Liver (tissue), 9 donors: ENCODE data around the gene DLGAP4. TPM values are rescaled to one million over a fixed set of nuclear protein-coding genes. Genes with fewer than 3 reads are reported as not detected.

Experiments used
- DNase-seq: peaks from one replicate; pipeline ENCODE4 v3.0.0-alpha.2; 2017; ENCODE audit warnings: low spot score
- H3K27ac ChIP-seq, 2 donors: one replicate each; pipeline ENCODE4 v1.7.0; 2013; ENCODE audit warnings: inconsistent platforms in 2 of 2, low read length in 2 of 2, control low read depth in 1 of 2, low read depth in 1 of 2, mild to moderate bottlenecking in 1 of 2
- H3K27me3 ChIP-seq, 4 donors: one replicate each; pipeline versions ENCODE4 v1.6.1 to v1.7.0; 2013; ENCODE audit warnings: low read length in 3 of 4, inconsistent platforms in 1 of 4, mild to moderate bottlenecking in 1 of 4, moderate library complexity in 1 of 4; ENCODE audit not compliant: control insufficient read depth in 4 of 4, insufficient read depth in 4 of 4
- H3K36me3 ChIP-seq, 4 donors: one replicate each; pipeline versions ENCODE4 v1.6.1 to v1.7.0; 2013; ENCODE audit warnings: low read length in 3 of 4, mild to moderate bottlenecking in 3 of 4, low read depth in 1 of 4, moderate library complexity in 1 of 4; ENCODE audit not compliant: control insufficient read depth in 4 of 4, insufficient read depth in 3 of 4
- H3K4me1 ChIP-seq, 4 donors: one replicate each; pipeline versions ENCODE4 v1.6.1 to v1.7.0; 2013; ENCODE audit warnings: low read length in 3 of 4, mild to moderate bottlenecking in 3 of 4, moderate library complexity in 1 of 4; ENCODE audit not compliant: control insufficient read depth in 4 of 4, insufficient read depth in 4 of 4
- H3K4me3 ChIP-seq, 3 donors: one replicate each; pipeline versions ENCODE4 v1.6.1 to v1.7.0; 2013; ENCODE audit warnings: low read length in 3 of 3, control low read depth in 1 of 3, low read depth in 1 of 3, mild to moderate bottlenecking in 1 of 3
- H3K9ac ChIP-seq, 2 donors: one replicate each; pipeline ENCODE4 v1.7.0; 2013; ENCODE audit warnings: low read length in 2 of 2, mild to moderate bottlenecking in 2 of 2, moderate library complexity in 2 of 2, control low read depth in 1 of 2, low read depth in 1 of 2
- H3K9me3 ChIP-seq, 4 donors: one replicate each; pipeline versions ENCODE4 v1.6.1 to v1.7.0; 2013; ENCODE audit warnings: low read length in 3 of 4; ENCODE audit not compliant: control insufficient read depth in 4 of 4
- CTCF ChIP-seq: fragments of 150-350 bp; IDR thresholded peaks from 2 replicates; pipeline ENCODE4 v1.5.1; 2017; ENCODE audit warnings: improper control_type of control experiment, low read depth, low read length; ENCODE audit not compliant: missing input control
- EGR1 ChIP-seq, 2 donors: IDR thresholded peaks; 2 replicates each; pipeline ENCODE4 v1.6.1; 2016 to 2018; ENCODE audit warnings: antibody characterized with exemption in 2 of 2, low read depth in 2 of 2
- FOXA1 ChIP-seq: IDR thresholded peaks from 2 replicates; pipeline ENCODE4 v1.6.1; 2016; ENCODE audit warnings: antibody characterized with exemption
- FOXA2 ChIP-seq: IDR thresholded peaks from 2 replicates; pipeline ENCODE4 v1.6.1; 2016; ENCODE audit warnings: antibody characterized with exemption
- GABPA ChIP-seq, 2 donors: IDR thresholded peaks in 1 of 2; conservative IDR thresholded peaks in 1 of 2; 2 replicates each; pipeline ENCODE4 v1.6.1; 2016; ENCODE audit warnings: antibody characterized with exemption in 2 of 2, mild to moderate bottlenecking in 1 of 2, moderate library complexity in 1 of 2
- HNF4A ChIP-seq, 2 donors: conservative IDR thresholded peaks; 2 replicates each; pipeline ENCODE4 v1.6.1; 2016; ENCODE audit warnings: antibody characterized with exemption in 2 of 2, mild to moderate bottlenecking in 2 of 2
- HNF4G ChIP-seq: IDR thresholded peaks from 2 replicates; pipeline ENCODE4 v1.6.1; 2016; ENCODE audit warnings: antibody characterized with exemption
- JUND ChIP-seq, 2 donors: IDR thresholded peaks; 2 replicates each; pipeline ENCODE4 v1.6.1; 2016; ENCODE audit warnings: antibody characterized with exemption in 2 of 2
- NR2F2 ChIP-seq: IDR thresholded peaks from 2 replicates; pipeline ENCODE4 v1.6.1; 2016; ENCODE audit warnings: antibody characterized with exemption
- RAD21 ChIP-seq, 2 donors: IDR thresholded peaks; 2 replicates each; pipeline ENCODE4 v1.6.1; 2016; ENCODE audit warnings: antibody characterized with exemption in 2 of 2, mild to moderate bottlenecking in 2 of 2
- REST ChIP-seq: IDR thresholded peaks from 2 replicates; pipeline ENCODE4 v1.6.1; 2016; ENCODE audit warnings: antibody characterized with exemption, mild to moderate bottlenecking
- RXRA ChIP-seq, 2 donors: IDR thresholded peaks; 2 replicates each; pipeline ENCODE4 v1.6.1; 2017 to 2018; ENCODE audit warnings: antibody characterized with exemption in 2 of 2, mild to moderate bottlenecking in 1 of 2
- SP1 ChIP-seq: IDR thresholded peaks from 2 replicates; pipeline ENCODE4 v1.6.1; 2018; ENCODE audit warnings: antibody characterized with exemption, mild to moderate bottlenecking
- TAF1 ChIP-seq: conservative IDR thresholded peaks from 2 replicates; pipeline ENCODE4 v1.6.1; 2016; ENCODE audit warnings: antibody characterized with exemption, mild to moderate bottlenecking
- YY1 ChIP-seq: IDR thresholded peaks from 2 replicates; pipeline ENCODE4 v1.6.1; 2016; ENCODE audit warnings: antibody characterized with exemption, mild to moderate bottlenecking
- WGBS: extraction: QIAGEN DNeasy Blood & Tissue Kit; methylation state at CpG from one replicate; pipeline ENCODE4 v1.1.7; 2013; 5-methylcytosine and 5-hydroxymethylcytosine counted together
- polyA plus RNA-seq, 2 donors: library from polyadenylated mRNA; stranded (reverse) in 1 of 2; unstranded in 1 of 2; fragments of 200-250 nt in 1 of 2; fragments of >200 nt in 1 of 2; fragmentation: Nextera tagmentation in 1 of 2; extraction: Ambion mirVana in 1 of 2; gene quantifications; one replicate each; pipeline versions ENCODE4 v1.2.1 to v1.2.3, GENCODE V29; 2013 to 2015
- total RNA-seq, 2 donors: library from RNA; depleted of rRNA; stranded (reverse); fragments of >200 nt; gene quantifications; one replicate each; pipeline ENCODE4 v1.2.3, GENCODE V29; 2014
- TF ChIP-seq, protein P1 (sequence below): IDR thresholded peaks from 2 replicates; pipeline ENCODE4 v1.6.1; 2016; ENCODE audit warnings: antibody characterized with exemption
- TF ChIP-seq, protein P2 (sequence below): IDR thresholded peaks from 2 replicates; pipeline ENCODE4 v1.6.1; 2016; ENCODE audit warnings: antibody characterized with exemption
- TF ChIP-seq, protein P3 (sequence below): IDR thresholded peaks from 2 replicates; pipeline ENCODE4 v1.6.1; 2016; ENCODE audit warnings: antibody characterized with exemption
- donor health status: healthy.
- donor health status: healthy.
- donor health status: healthy.
- donor health status: healthy.
- donor health status: healthy.

DLGAP4 gene
- total and polyA plus RNA-seq, 4 donors: 2.9 to 18.7 (median 11.2) TPM

GRCh38 chr20:36523341-36523740 is 217.2 kb downstream of the DLGAP4 start:
- H3K4me3 ChIP-seq: no peak overlapping the region
- H3K27ac ChIP-seq: no peak overlapping the region
- H3K36me3 ChIP-seq: peaks cover 15 to 43% (median 26%) of the 10 kb centered on the region in 4 donors
- WGBS: 79% methylated on average over 3 of the region's 3 CpGs
- no peaks in the 10 kb centered on the region for H3K9me3 ChIP-seq
- TF ChIP-seq RXRA (IDR thresholded peaks at IDR 0.05) (no peak), TAF1 (no peak), EGR1 (IDR thresholded peaks at IDR 0.05; ENCODE audit: low read depth in 2 of 2) (no peak), HNF4A (conservative IDR thresholded peaks at IDR 0.05) (no peak), FOXA1 (no peak), YY1 (no peak), JUND (IDR thresholded peaks at IDR 0.05) (no peak)
- H3K9ac ChIP-seq: no peak overlapping the region
- H3K27me3 ChIP-seq: no peaks in the 10 kb centered on the region
- no peak for DNase-seq
- peaks cover 0 to 3% (median 0%) of the 10 kb centered on the region in 4 donors for H3K4me1 ChIP-seq

DNA sequence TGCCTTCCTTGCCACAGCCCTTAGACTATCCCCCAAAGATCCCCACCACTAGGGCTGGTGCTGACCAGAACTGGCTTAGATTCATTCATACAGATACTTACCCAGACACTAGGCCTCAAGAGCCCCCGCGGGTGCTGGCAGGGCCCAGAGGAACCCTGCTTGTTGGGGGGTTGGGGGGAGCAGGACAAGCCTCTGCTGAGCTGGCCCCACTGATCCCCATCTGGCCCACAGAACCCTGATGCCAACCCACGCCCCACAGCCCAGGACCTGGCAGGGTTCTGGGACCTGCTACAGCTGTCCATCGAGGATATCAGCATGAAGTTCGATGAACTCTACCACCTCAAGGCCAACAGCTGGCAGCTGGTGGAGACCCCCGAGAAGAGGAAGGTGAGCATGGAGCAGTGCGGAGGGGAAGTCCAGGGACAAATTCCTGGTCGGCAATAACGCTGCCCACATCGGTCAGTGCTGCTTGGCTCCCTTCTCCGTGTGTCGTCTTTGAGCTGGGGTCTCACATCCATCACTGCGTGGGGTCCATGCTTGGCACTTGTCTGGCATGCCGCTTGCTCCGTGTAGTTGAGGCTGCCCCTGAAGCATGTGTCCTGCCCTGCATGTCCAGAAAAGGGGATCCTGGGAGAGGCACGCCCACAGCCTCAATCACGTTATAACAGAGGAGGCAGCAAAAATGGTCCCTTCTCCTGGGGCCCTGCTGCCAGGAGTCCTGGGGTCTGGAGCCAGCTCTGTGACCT is 219.7 kb downstream of the DLGAP4 start:
- DNase-seq: no peak
- no peak overlapping the region for H3K4me3 ChIP-seq
- H3K9ac ChIP-seq: no peak overlapping the region
- TF ChIP-seq FOXA2 (no peak), EGR1 (IDR thresholded peaks at IDR 0.05; ENCODE audit: low read depth in 2 of 2) (no peak), NR2F2 (no peak), YY1 (no peak)
- H3K27me3 ChIP-seq: no peaks in the 10 kb centered on the region
- no peak overlapping the region for H3K27ac ChIP-seq
- no peaks in the 10 kb centered on the region for H3K9me3 ChIP-seq
- peaks cover 0 to 3% (median 0%) of the 10 kb centered on the region in 4 donors for H3K4me1 ChIP-seq
- H3K36me3 ChIP-seq: peaks cover 15 to 42% (median 24%) of the 10 kb centered on the region in 4 donors
- WGBS: 91% methylated on average over 17 of the region's 17 CpGs

DNA sequence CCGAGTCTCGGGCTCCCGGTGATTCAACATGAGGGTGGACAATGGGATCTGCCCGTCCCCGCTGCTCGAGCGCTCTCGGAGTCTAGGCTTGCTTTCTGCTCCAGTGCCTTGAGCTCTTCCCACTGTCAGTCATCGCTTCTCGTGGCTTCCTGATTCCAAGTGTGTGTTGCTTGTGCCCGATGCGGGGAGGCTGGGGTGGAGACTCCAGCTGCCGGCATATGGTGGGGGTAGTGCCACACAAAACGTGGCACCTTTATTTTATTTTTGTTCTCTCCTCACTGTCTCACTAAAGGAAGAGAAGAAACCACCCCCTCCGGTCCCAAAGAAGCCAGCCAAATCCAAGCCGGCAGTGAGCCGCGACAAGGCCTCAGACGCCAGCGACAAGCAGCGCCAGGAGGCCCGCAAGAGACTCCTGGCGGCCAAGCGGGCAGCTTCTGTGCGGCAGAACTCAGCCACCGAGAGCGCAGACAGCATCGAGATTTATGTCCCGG is 220.4 kb downstream of the DLGAP4 start:
- no peak for TF ChIP-seq NR2F2
- TF ChIP-seq REST: no peak
- no peak for TF ChIP-seq HNF4A (conservative IDR thresholded peaks at IDR 0.05)
- no peak for TF ChIP-seq TAF1
- TF ChIP-seq HNF4G: no peak
- TF ChIP-seq, protein P1, sequence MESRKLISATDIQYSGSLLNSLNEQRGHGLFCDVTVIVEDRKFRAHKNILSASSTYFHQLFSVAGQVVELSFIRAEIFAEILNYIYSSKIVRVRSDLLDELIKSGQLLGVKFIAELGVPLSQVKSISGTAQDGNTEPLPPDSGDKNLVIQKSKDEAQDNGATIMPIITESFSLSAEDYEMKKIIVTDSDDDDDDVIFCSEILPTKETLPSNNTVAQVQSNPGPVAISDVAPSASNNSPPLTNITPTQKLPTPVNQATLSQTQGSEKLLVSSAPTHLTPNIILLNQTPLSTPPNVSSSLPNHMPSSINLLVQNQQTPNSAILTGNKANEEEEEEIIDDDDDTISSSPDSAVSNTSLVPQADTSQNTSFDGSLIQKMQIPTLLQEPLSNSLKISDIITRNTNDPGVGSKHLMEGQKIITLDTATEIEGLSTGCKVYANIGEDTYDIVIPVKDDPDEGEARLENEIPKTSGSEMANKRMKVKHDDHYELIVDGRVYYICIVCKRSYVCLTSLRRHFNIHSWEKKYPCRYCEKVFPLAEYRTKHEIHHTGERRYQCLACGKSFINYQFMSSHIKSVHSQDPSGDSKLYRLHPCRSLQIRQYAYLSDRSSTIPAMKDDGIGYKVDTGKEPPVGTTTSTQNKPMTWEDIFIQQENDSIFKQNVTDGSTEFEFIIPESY: no peak
- TF ChIP-seq, protein P2, sequence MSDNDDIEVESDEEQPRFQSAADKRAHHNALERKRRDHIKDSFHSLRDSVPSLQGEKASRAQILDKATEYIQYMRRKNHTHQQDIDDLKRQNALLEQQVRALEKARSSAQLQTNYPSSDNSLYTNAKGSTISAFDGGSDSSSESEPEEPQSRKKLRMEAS: no peak
- no peak for TF ChIP-seq EGR1 (IDR thresholded peaks at IDR 0.05; ENCODE audit: low read depth in 2 of 2)
- no peak for TF ChIP-seq FOXA1
- no peak for TF ChIP-seq RXRA (IDR thresholded peaks at IDR 0.05)
- TF ChIP-seq YY1: no peak
- TF ChIP-seq SP1: no peak
- TF ChIP-seq CTCF: no peak
- TF ChIP-seq, protein P3, sequence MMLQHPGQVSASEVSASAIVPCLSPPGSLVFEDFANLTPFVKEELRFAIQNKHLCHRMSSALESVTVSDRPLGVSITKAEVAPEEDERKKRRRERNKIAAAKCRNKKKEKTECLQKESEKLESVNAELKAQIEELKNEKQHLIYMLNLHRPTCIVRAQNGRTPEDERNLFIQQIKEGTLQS: no peak
- no peak for TF ChIP-seq FOXA2
- no peak for TF ChIP-seq JUND (IDR thresholded peaks at IDR 0.05)
- TF ChIP-seq GABPA (IDR thresholded peaks at IDR 0.05 in 1 of 2, conservative IDR thresholded peaks at IDR 0.05 in 1 of 2): no peak
- TF ChIP-seq RAD21 (IDR thresholded peaks at IDR 0.05): no peak
- no peak overlapping the region for H3K4me3 ChIP-seq
- 97% methylated on average over 29 of the region's 29 CpGs for WGBS
- H3K9ac ChIP-seq: no peak overlapping the region
- H3K36me3 ChIP-seq: peaks cover 12 to 41% (median 22%) of the 10 kb centered on the region in 4 donors
- no peaks in the 10 kb centered on the region for H3K9me3 ChIP-seq
- H3K4me1 ChIP-seq: peaks cover 0 to 3% (median 0%) of the 10 kb centered on the region in 4 donors
- no peak overlapping the region for H3K27ac ChIP-seq
- H3K27me3 ChIP-seq: no peaks in the 10 kb centered on the region
- DNase-seq: no peak
